ENCODE data around the gene IMPA2. TPM values are rescaled to one million over a fixed set of nuclear protein-coding genes. Genes with fewer than 3 reads are reported as not detected.

IMPA2 gene
- total and polyA plus RNA-seq, 2 of the 8 experiments (the other 6 are each of a cell fraction or from before 2014, with no cell fraction given): 102 to 140 TPM

DNA sequence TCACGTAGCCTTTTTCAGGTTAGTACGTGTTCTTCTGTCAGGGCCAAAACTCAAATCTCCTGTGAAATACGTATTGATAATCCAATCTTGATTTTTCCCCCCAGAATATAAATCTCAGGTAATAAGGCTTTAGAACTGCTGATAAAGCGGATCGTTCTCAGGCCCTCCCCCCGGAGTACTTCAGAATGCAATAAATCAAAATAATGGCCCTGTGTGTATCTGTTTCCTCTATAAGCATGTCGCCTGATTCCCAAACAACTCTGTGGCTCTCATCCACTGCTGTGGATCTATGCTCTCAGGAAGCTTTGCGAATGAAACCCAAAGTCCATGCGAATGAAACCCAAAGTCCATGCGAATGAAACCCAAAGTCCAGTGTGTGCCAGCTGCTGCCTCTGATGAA, 49.4 kb downstream of the IMPA2 start:
- Histone ChIP-seq H2BK20ac (ENCODE audit: low read length) (no peak overlapping the region), H4K91ac (replicated peaks; ENCODE audit: insufficient read length, low read length) (no peak overlapping the region), H3K4me3 (ENCODE audit: extremely low read depth in 1 of 4, insufficient read depth in 2 of 4, low read depth in 3 of 4, low read length in 4 of 4) (no peak overlapping the region), H2BK5ac (ENCODE audit: low read depth, low read length) (no peak overlapping the region), H3K27ac (ENCODE audit: low read depth, low read length) (no peak overlapping the region), H3K4ac (replicated peaks; ENCODE audit: insufficient read length, low read depth, low read length) (no peak overlapping the region), H3K27me3 (replicated peaks in 1 of 4; ENCODE audit: control insufficient read depth in 3 of 4, extremely low read depth in 1 of 4, insufficient read depth in 3 of 4, low read length in 3 of 4) (no peaks in the 10 kb centered on the region), H2BK12ac (ENCODE audit: low read depth, low read length) (no peak overlapping the region), H3K79me1 (ENCODE audit: low read depth, low read length) (no peaks in the 10 kb centered on the region), H3K9ac (replicated peaks in 1 of 4; ENCODE audit: extremely low read depth in 1 of 4, low read depth in 3 of 4, low read length in 3 of 4) (no peak overlapping the region), H3K14ac (ENCODE audit: insufficient read length) (no peak overlapping the region), H2AFZ (ENCODE audit: low read length) (no peak overlapping the region), H2BK15ac (ENCODE audit: low read length) (no peak overlapping the region), H4K8ac (ENCODE audit: extremely low read depth, insufficient read depth, low read length) (no peak overlapping the region), H3K23me2 (ENCODE audit: low read depth, low read length) (no peaks in the 10 kb centered on the region), H2BK120ac (replicated peaks; ENCODE audit: low read depth, low read length) (no peak overlapping the region), H3K4me1 (replicated peaks in 1 of 4; ENCODE audit: control insufficient read depth in 3 of 4, insufficient read depth in 4 of 4, low read length in 3 of 4) (peaks cover 0 to 6% (median 3%) of the 10 kb centered on the region in 4 experiments; a peak in 1 of 7 replicates), H3K23ac (ENCODE audit: insufficient read length) (no peak overlapping the region), H3K79me2 (ENCODE audit: control insufficient read depth in 1 of 2, insufficient read depth in 2 of 2, low read length in 2 of 2) (no peaks in the 10 kb centered on the region), H3K9me3 (ENCODE audit: insufficient read depth in 2 of 2, low read depth in 1 of 2, low read length in 1 of 2) (no peaks in the 10 kb centered on the region), H3K18ac (ENCODE audit: extremely low read depth, low read length) (no peak overlapping the region), H3K4me2 (ENCODE audit: insufficient read depth in 1 of 2, low read depth in 2 of 2, low read length in 2 of 2) (no peak overlapping the region), H2AK5ac (ENCODE audit: low read depth, low read length) (no peak overlapping the region), H4K20me1 (replicated peaks in 1 of 2; ENCODE audit: control insufficient read depth in 1 of 2, insufficient read depth in 2 of 2, low read length in 2 of 2) (peaks cover 0 to 7% of the 10 kb centered on the region in 2 experiments), H3K56ac (replicated peaks; ENCODE audit: insufficient read length, low read depth, low read length) (no peak overlapping the region), H3K36me3 (ENCODE audit: control insufficient read depth in 2 of 4, insufficient read depth in 4 of 4, low read length in 3 of 4) (peaks cover 7 to 31% (median 21%) of the 10 kb centered on the region in 4 experiments; a peak in 7 of 8 replicates), H4K5ac (ENCODE audit: insufficient read length, low read depth, low read length) (no peak overlapping the region)
- DNase-seq (ENCODE audit: low read depth in 1 of 2, low spot score in 2 of 2) (peak in 1 of 2 experiments; percentile 11), FAIRE-seq (no peak)
- WGBS, 2 experiments (ENCODE audit: extremely low coverage in 1 of 2, insufficient coverage in 1 of 2, insufficient read length in 1 of 2, insufficient replicate concordance in 2 of 2, low coverage in 1 of 2, low lambda C conversion rate in 2 of 2, missing lambda C conversion rate in 1 of 2): 95% methylated on average over 10 of the region's 10 CpGs; no CpG with 5 or more reads in 1 of the 2 experiments
- POLR2A ChIA-PET (ENCODE audit: partially characterized antibody): no interaction called here
- CTCF ChIA-PET (ENCODE audit: partially characterized antibody): interaction anchor here (0.7 to 6.0 kb wide), 7 partner anchors 8 to 376 kb away, joined by 3 to 31 read pairs (median 3); no protein-coding TSS in a partner anchor
- TF ChIP-seq RNF2 (IDR thresholded peaks at IDR 0.05; ENCODE audit: borderline replicate concordance, low read depth, low read length, missing control alignments, poor library complexity, severe bottlenecking) (no peak), POU5F1 (IDR thresholded peaks at IDR 0.05; ENCODE audit: low read depth, low read length) (no peak)

All from H1 (cell line).